CD4-positive, alpha-beta memory T cell (primary cell): ENCODE results near the gene MYO7B. TPM values are rescaled to one million over a fixed set of nuclear protein-coding genes. Genes with fewer than 3 reads are reported as not detected.

ENCODE experiments used
- polyA plus RNA-seq, 2 donors: library from polyadenylated mRNA; unstranded; fragments of 300-500 nt; fragmentation: Illumina TruSeq; gene quantifications; one replicate each; pipeline ENCODE4 v1.2.3, GENCODE V29; 2021
- total RNA-seq, 2 experiments: library from RNA; stranded (reverse); gene quantifications; one replicate each; pipeline ENCODE4 v1.2.3, GENCODE V29; 2021

The MYO7B gene
- total and polyA plus RNA-seq, 4 experiments from 2014 or later, result not detected

Other genes with a start within 250 kb of the MYO7B start
- 10 to 100 TPM; 59.2 to 62.9 TPM for gene ERCC3, start 241.5 kb upstream of the MYO7B start, total RNA-seq
- gene ERCC3, start 241.5 kb upstream of the MYO7B start, polyA plus RNA-seq, result 10 to 100 TPM; 22.3 to 29.3 TPM
- gene MAP3K2, start 147.7 kb upstream of the MYO7B start, total RNA-seq, result 10 to 100 TPM; 85.6 to 87.2 TPM
- 10 to 100 TPM; 42.5 to 63.4 TPM for gene MAP3K2, start 147.7 kb upstream of the MYO7B start, polyA plus RNA-seq
- not detected for gene PROC, start 117.3 kb upstream of the MYO7B start, total RNA-seq
- not detected for gene PROC, start 117.3 kb upstream of the MYO7B start, polyA plus RNA-seq
- 10 to 100 TPM; 55.2 to 59.7 TPM for gene IWS1, start 9.2 kb upstream of the MYO7B start, total RNA-seq
- gene IWS1, start 9.2 kb upstream of the MYO7B start, polyA plus RNA-seq, result 10 to 100 TPM in 1 of 2 donors, 1 to 10 TPM in 1; 4.4 to 39.6 TPM
- gene GPR17, start 110.5 kb downstream of the MYO7B start, total RNA-seq, result not detected
- gene GPR17, start 110.5 kb downstream of the MYO7B start, polyA plus RNA-seq, result not detected
- 1 to 10 TPM; 8.9 to 9.0 TPM for gene LIMS2, start 139.8 kb downstream of the MYO7B start, total RNA-seq
- gene LIMS2, start 139.8 kb downstream of the MYO7B start, polyA plus RNA-seq, result 10 to 100 TPM in 1 of 2 donors, 1 to 10 TPM in 1; 6.0 to 15.9 TPM
- gene SFT2D3, start 165.8 kb downstream of the MYO7B start, total RNA-seq, result 10 to 100 TPM; 14.4 to 15.4 TPM
- 1 to 10 TPM; 1.5 TPM for gene SFT2D3, start 165.8 kb downstream of the MYO7B start, polyA plus RNA-seq